Measurements from ENCODE around the gene STX16.

DNA sequence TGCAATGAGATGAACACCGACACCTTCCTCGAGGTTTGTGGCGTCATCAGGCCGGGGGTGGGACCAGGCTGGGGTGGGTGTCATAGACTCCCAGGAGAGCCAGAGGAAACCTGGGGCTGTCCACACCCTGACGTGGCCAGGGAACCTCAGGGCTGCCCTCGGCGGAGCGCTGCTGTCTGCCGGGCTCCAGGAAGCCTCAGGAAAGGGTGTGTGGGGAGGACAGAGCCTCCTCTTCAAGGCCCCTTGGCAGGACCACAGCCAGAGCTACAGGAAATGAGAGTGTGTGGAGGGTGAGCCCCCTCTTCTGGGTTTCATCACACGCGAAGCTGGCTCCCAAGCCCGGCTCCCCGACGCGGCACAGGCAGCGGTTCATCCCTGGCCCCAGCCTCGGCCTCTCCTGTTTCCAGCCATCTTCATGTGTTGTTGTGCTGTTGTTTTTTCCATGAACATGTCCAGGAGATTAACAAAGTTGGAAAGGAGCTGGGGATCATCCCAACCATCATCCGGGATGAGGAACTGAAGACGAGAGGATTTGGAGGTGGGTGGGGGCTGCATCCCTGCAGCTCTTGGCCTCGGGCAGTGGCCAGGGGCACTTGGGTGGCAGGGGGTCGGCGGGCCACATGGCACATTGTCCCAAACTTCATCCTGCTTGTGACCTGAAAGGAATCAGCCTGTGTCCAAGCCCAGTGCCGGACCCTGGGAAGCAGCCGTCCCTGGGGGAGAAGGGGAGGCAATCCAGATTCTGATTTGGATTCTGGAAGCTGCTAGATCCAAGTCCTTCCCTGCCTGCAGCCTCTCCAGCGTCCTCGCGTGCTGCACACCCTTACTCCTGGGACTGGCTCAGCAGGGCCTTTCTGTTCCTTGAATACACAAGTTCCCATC is 47.9 kb downstream of the STX16 start:
- no peak for TF ChIP-seq POLR2A (IDR thresholded peaks at IDR 0.05)
- TF ChIP-seq CTCF (IDR thresholded peaks at IDR 0.05): no peak
- TF ChIP-seq EP300 (IDR thresholded peaks at IDR 0.05): no peak
- TF ChIP-seq POLR2AphosphoS5 (IDR thresholded peaks at IDR 0.05): no peak

Data from gastroesophageal sphincter (tissue), 3 donors.